ENCODE data around the gene CD47. TPM values are rescaled to one million over a fixed set of nuclear protein-coding genes. Genes with fewer than 3 reads are reported as not detected.

Gene CD47
- total and polyA plus RNA-seq, 12 donors, result 24.2 to 108 (median 70.0) TPM

DNA sequence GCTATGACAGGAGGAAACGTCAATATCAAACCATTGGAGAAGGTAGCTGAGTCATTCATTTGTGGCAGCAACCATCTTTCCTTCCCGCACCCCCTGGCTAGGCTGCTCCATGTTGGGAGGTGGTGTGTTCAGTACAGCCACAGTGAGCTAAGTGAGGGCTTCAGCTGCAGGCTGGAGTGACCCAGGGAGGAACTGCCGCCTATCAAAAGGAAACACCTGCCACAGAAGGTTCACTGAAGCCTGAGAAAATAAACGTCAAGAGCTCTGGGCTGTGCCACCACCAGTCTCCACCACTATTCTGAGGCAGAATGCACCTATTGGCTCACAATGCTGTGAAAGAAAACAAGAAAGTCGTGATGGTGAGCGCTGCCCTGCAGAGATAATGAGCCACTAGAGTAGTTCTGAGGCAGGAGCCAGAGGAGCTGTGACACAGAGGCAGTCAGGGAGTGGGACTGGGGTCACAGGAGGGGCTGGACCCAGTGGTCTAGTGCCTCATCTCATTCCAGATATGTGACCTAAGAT lies 34.8 kb upstream of the CD47 start:
- intact Hi-C loops (cut with DNase I), result no loop called here
- no peak overlapping the region for H3K4me3 ChIP-seq
- no peak for DNase-seq

DNA sequence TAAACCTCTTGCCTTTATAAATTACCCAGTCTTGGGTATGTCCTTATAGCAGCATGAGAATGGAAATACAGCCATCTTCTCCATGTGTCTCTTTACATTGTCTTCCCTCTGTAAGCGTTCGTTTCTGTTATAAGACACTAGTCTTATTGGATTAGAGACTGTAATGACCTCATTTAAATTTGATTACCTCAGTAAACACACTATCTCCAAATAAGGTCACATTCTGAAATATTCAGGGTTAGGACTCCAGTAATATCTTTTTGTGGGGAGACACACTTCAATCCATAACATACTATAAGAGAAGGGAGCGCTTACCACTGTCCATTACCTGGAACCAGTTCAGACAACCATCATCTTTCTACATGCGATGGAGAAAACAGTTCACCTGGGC lies 34.3 kb upstream of the CD47 start:
- intact Hi-C loops (cut with DNase I), result no loop called here
- WGBS, 4 donors, result 83 to 89% (median 85%) methylated on average over 4 of the region's 4 CpGs
- H3K4me3 ChIP-seq, result no peak overlapping the region
- no peaks in the 10 kb centered on the region for H3K27me3 ChIP-seq
- H3K36me3 ChIP-seq (replicated peaks in 1 of 2), result no peaks in the 10 kb centered on the region
- H3K9me3 ChIP-seq (replicated peaks in 1 of 3), result no peaks in the 10 kb centered on the region
- TF ChIP-seq, protein P1, sequence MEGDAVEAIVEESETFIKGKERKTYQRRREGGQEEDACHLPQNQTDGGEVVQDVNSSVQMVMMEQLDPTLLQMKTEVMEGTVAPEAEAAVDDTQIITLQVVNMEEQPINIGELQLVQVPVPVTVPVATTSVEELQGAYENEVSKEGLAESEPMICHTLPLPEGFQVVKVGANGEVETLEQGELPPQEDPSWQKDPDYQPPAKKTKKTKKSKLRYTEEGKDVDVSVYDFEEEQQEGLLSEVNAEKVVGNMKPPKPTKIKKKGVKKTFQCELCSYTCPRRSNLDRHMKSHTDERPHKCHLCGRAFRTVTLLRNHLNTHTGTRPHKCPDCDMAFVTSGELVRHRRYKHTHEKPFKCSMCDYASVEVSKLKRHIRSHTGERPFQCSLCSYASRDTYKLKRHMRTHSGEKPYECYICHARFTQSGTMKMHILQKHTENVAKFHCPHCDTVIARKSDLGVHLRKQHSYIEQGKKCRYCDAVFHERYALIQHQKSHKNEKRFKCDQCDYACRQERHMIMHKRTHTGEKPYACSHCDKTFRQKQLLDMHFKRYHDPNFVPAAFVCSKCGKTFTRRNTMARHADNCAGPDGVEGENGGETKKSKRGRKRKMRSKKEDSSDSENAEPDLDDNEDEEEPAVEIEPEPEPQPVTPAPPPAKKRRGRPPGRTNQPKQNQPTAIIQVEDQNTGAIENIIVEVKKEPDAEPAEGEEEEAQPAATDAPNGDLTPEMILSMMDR (IDR thresholded peaks at IDR 0.05), result no peak
- TF ChIP-seq POLR2A (IDR thresholded peaks at IDR 0.05), result no peak
- H3K27ac ChIP-seq, result no peak overlapping the region
- H3K4me1 ChIP-seq (replicated peaks in 1 of 2), result no peaks in the 10 kb centered on the region
- DNase-seq, result no peak

More for the DNA sequence above, 34.8 kb upstream of the CD47 start:
- TF ChIP-seq, protein P1 (IDR thresholded peaks at IDR 0.05), result no peak
- no peak for TF ChIP-seq POLR2A (IDR thresholded peaks at IDR 0.05)
- no peaks in the 10 kb centered on the region for H3K4me1 ChIP-seq (replicated peaks in 1 of 2)
- no peaks in the 10 kb centered on the region for H3K27me3 ChIP-seq
- 49 to 70% (median 59%) methylated on average over 5 to 6 of the region's 6 CpGs for WGBS, 4 donors
- no peak overlapping the region for H3K27ac ChIP-seq
- no peaks in the 10 kb centered on the region for H3K36me3 ChIP-seq (replicated peaks in 1 of 2)
- no peaks in the 10 kb centered on the region for H3K9me3 ChIP-seq (replicated peaks in 1 of 3)

DNA sequence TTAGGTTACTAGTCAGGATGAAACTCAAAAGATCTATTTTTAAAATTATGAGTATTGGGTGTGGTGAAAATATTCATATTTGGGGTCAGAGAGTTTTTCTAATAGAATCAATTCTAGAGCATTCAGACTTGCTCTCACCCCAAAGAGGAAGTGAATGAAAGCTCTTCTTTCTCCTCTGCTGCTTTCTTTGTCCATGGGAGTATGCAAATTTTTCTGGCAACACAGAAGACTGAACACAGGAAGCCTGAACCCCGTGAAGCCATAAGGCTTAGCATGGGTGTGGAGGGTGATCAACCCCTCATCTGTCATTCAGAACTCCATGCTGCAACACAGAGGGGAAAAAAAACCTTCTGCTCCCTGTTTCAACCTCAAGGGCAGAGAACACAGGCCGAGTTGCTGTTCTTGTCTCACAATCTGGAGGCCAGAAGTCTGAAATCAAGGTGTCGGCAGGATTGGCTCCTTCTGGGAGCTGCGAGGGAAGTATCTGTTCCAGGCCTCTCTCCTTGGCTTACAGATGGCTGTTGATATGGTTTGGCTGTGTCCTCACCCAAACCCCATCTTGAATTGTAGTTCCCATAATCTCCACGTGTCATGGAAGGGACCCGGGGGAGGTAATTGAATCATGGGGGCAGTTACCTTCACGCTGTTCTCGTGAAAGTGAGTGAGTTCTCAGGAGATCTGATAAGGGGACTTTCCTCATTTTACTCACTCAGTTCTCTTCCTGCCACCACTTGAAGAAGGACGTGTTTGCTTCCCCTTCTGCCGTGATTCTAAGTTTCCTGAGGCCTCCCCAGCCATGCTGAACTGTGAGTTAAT lies 33.7 kb upstream of the CD47 start:
- DNase-seq, result no peak
- 60 to 68% (median 62%) methylated on average over 7 to 10 of the region's 10 CpGs for WGBS, 4 donors
- Histone ChIP-seq H3K4me3 (no peak overlapping the region), H3K9me3 (replicated peaks in 1 of 3) (no peaks in the 10 kb centered on the region), H3K4me1 (replicated peaks in 1 of 2) (no peaks in the 10 kb centered on the region), H3K36me3 (replicated peaks in 1 of 2) (no peaks in the 10 kb centered on the region), H3K27ac (no peak overlapping the region), H3K27me3 (no peaks in the 10 kb centered on the region)
- intact Hi-C loops (cut with DNase I), result no loop called here
- TF ChIP-seq, protein P1 (IDR thresholded peaks at IDR 0.05), result no peak
- no peak for TF ChIP-seq POLR2A (IDR thresholded peaks at IDR 0.05)

DNA sequence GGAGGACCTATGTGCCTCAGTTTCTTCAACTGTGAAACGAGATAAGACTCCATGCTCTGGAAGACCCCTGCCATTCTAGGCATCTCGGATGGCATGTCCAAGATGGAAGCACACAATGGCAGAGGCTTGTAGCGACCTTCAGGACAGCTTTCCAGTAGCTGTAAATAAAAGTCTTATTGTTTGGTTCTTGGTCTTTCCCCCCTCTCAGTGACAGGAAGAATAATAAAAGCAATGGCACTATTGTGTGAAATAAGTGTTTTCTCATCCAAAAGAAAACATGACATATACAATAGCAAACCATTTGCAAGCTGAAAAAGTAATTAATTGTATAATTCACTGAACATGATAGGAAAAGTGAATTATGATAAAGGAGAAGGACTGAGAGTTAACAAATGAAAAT lies 32.5 kb upstream of the CD47 start:
- Histone ChIP-seq H3K27ac (no peak overlapping the region), H3K4me1 (replicated peaks in 1 of 2) (no peaks in the 10 kb centered on the region), H3K9me3 (replicated peaks in 1 of 3) (no peaks in the 10 kb centered on the region), H3K36me3 (replicated peaks in 1 of 2) (no peaks in the 10 kb centered on the region), H3K4me3 (no peak overlapping the region), H3K27me3 (no peaks in the 10 kb centered on the region)
- DNase-seq, result no peak
- intact Hi-C loops (cut with DNase I), result no loop called here
- 46 to 71% (median 70%) methylated on average over 3 of the region's 3 CpGs for WGBS, 4 donors
- TF ChIP-seq POLR2A (IDR thresholded peaks at IDR 0.05), result no peak
- TF ChIP-seq, protein P1 (IDR thresholded peaks at IDR 0.05), result no peak
